Ammon's horn (tissue), 1 donor: Measurements from ENCODE around the gene GLDC.
A peak's percentile ranks its signal among the peaks of the same experiment; 100 is the strongest.
"Not testable (repeated sequence)": the region's sequence is repeated elsewhere in the genome, so short reads cannot be mapped to it uniquely, and the experiment has no call there.

ENCODE experiments used
- DNase-seq: peaks from one replicate; pipeline ENCODE4 v3.0.0-alpha.2; 2016; ENCODE audit warnings: low spot score

The GLDC gene

GRCh38 chr9:6645355-6646292 is at the start of gene GLDC:
GLDC (minus strand) TSS chr9:6645729; CDS start chr9:6645499, 230 bp downstream.
- DNase-seq, result peak; percentile 71

DNA sequence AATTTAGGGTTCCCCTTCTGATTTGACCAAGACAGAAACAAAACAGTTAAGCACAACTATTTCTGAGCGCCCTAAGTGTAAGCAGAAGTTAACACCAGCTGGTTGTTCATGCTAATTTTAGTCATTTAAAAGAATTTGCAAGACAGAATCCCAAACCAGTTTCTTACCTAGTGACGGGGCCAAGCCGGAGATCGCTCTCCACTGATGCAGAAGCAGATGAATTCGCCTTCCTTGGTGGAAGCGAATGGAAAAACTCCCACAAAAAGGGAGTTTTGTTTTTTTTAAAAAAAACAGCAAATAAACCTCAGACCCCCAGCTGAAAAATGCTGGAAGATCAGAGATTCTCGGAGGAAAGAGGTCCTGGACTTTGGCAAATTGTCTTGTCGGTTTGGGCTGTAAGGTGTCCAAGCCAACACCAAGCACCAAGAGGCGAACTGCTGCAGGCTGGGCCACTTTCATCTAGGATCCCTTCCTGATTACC is 47.4 kb upstream of the GLDC start:
- peak; percentile 16 for DNase-seq

- DNase-seq, result no peak
Measured at GRCh38 chr9:6692433-6692832, 46.9 kb upstream of the GLDC start.

DNA sequence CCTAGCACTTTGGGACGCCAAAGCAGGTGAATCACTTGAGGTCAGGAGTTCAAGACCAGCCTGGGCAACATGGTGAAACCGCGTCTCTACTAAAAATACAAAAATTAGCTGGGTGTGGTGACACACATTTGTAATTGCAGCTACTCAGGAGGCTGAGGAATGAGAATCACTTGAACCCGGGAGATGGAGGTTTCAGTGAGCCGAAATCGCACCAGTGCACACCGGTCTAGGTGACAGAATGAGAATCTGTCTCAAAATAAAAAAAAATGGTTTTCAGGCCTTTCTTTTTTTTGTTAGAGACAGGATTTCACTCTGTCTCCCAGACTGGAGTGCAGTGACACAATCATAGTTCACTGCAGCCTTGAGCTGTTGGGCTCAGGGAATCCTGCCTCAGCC is 45.1 kb upstream of the GLDC start:
- not testable (repeated sequence) for DNase-seq

- DNase-seq, result no peak
Measured at GRCh38 chr9:6689893-6690674, 44.6 kb upstream of the GLDC start.

GRCh38 chr9:6687180-6687579 is 41.7 kb upstream of the GLDC start:
- no peak for DNase-seq

- peak; percentile 31 for DNase-seq
Measured at GRCh38 chr9:6686396-6686795, 40.9 kb upstream of the GLDC start.

DNA sequence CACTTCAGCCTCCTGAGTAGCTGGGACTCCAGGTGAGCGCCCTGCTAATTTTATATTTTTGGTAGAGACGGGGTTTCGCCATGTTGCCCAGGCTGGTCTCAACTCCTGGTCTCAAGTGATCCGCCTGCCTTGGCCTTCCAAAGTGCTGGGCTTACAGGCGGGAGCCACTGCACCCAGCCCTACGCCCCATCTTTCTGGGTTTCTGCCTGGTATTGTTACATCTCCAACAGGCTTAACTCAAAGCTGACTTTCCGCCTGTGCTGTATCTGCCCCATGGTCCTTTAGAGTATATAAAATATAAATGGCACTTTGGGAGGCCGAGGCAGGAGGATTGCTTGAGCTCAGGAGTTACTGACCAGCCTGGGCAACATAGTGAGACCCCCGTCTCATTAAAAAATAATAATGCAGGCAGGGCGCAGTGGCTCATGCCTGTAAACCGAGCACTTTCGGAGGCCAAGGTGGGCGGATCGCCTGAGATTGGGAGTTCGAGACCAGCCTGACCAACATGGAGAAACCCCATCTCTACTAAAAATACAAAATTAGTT is 36.5 kb upstream of the GLDC start:
- DNase-seq, result no peak

DNA sequence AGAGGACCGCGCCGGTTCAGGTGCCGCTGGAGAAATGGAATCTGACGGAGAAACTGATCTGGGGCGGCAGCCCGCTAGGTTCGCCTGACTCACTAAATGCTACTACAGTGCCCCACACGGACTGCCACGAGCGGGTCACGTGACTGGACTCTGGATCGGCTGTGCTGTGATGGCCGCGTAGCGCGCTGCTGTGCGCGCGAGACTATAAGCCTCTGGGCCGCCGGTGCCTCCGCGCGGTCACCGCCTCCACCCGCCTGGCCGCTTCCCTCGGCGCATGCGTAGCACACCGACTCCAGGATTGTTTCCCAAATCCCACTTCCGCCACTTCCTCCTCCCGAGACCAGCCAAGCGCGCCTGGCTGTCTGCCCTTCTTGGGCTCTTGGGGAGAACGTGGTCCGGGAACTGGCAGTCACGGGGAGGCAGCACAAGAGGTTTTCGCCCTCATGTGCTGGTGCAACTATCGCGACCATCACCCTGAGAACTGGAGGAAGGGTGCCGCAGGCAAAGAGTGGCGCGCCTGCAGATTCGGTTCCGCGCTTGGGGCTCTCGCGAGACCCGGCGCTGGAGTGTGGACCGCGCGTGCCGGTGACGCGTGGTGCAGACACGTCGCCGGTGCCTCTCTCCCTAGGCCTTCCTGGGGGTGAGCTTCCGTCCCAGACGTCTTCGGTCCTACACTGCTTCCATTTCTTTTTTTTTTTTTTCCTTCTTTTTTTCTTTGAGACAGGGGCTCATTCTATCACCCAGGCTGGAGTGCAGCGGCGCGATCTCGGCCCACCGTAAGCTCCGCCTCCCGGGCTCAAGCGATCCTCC is 35.8 kb upstream of the GLDC start:
- peak; percentile 97 for DNase-seq

DNA sequence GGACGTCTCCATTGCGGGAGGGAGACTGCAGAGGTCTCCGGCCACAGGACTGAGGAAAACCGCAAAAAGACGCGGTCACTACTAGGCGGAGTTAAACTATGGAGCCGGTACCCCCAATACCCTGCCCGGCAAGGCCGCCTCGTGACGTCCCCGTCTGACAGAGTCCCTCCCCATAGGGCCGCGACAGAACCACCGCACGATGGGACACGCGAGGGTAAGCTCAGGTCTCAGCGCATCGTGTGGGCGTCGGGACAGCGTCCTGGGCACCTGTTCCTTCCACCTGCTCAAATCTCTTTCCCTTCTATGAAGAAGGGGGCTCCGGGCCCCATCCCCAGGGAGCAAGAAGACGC is 35.2 kb upstream of the GLDC start:
- peak; percentile 79 for DNase-seq

DNA sequence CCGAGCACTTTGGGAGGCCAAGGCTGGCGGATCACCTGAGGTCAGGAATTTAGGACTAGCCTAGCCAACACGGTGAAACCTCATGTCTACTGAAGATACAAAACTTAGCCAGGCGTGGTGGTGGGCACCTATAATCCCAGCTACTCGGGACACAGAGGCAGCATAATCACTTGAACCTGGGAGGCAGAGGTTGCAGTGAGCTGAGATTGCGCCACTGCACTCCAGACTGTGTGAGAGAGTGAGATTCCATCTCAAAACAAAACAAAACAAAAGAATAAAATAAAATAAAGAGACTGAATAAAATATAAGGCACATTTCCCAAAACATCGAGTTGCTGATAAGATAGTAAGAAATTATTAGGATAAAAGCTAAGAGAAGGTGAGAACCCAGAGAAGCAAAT is 32.3 kb upstream of the GLDC start:
- DNase-seq, result no peak

- no peak for DNase-seq
Measured at GRCh38 chr9:6676254-6676921, 30.9 kb upstream of the GLDC start.

- no peak for DNase-seq
Measured at GRCh38 chr9:6675268-6675667, 29.7 kb upstream of the GLDC start.

DNA sequence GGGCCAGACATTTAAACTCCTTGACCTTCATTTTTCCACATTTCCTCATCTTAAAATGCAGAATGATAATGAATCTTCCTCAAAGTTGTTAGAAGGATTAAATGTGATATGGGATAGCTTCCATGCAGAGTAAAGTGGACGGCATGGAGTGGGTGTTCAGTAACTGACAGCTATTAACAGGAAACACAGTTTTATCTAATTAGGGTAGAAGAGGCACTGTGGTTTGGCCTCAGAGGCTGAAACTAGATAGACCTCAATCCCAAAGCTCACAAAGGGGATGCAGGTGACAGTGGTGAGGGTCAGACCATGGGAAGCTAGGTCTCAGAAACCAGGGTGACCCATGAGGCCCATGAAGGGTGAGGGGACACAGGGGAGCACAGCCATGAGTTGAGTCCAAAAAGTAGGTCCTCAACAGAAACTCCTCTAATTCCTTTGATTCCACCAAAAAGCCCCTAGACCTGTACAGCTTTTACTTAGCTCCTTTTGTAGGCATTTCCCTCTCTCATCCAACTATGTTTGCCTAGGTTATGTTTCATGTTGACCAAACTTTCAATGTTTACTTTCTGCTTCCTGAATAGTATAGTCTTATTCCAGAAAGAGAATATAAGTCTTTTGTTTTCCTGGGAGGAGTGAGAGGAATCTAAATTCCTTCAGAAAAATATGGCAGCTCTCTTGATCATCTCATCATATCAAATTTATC is 27.9 kb upstream of the GLDC start:
- DNase-seq, result no peak

- no peak for DNase-seq
Measured at GRCh38 chr9:6672118-6672517, 26.6 kb upstream of the GLDC start.

- no peak for DNase-seq
Measured at GRCh38 chr9:6671416-6671815, 25.9 kb upstream of the GLDC start.

GRCh38 chr9:6669881-6670280 is 24.4 kb upstream of the GLDC start:
- DNase-seq, result no peak

DNA sequence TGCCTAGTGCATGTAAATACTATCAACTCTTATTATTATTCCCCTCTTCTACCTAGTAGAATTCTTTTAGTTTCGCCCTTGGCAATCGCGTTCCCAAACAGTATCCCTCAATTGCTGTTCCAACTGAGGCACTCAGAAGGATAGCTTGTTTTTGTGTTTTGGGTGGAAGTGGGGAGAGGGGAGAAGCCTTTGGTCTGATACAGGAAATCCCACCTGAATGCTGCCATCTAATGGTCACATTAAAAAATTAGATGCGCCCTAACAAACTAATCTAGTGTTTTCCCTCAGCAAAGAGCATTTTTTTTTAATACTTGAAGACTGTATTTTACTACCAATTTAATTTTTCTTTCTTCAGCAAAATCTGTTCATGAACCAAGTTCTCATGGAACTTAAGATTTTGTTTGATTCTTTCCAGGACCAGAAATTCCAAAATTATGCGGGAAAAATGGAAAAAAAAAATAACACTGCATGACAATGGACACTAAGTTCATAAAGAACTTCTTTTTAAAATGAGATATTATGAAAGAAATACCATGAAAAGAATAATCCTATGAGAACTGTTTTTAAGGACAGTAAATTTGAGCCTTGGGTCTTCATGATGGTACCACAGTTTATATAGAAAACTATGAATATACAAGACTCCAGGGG is 22.2 kb upstream of the GLDC start:
- peak; percentile 64 for DNase-seq

GRCh38 chr9:6667080-6667479 is 21.6 kb upstream of the GLDC start:
- DNase-seq, result no peak

DNA sequence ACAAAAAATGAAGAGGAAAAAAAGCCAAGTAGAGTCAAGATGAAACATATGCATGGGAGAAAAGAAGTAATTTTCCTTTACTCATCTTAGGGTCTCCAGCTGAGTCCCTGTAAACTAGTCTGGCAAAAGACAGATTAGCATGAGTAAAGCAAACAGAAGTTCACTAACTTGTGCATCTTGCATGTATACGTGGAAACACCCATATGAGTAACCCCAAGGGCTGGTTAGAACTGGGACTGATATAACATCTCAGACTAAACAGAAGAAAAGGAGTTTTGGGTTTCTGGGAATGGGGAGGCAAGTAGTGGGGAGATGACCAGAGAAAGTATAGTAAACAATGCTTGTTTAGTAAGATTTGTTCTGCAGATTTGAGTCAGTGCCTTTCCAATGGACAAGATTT is 20.1 kb upstream of the GLDC start:
- no peak for DNase-seq
